HCT116 (cell line): ENCODE data around the gene ZNF579. TPM values are rescaled to one million over a fixed set of nuclear protein-coding genes. Genes with fewer than 3 reads are reported as not detected.

Experiments
- ATAC-seq: fragments of 200-7000 bp; cut with Tn5 transposase; 2 replicates; pipeline ENCODE4 v1.9.1; 2020; ENCODE audit warnings: mild to moderate bottlenecking, moderate library complexity
- BruUV-seq: library from RNA; stranded (reverse); fragments of 400-500 nt; replicated peaks from 2 replicates; lab custom pipeline; 2021; lab: Mats Ljungman, UMichigan
- CTCF ChIA-PET: fragments of 300-600 bp; sonication (Branson Sonifier 250); formaldehyde crosslinking; loops from one replicate; lab custom pipeline; 2021; ENCODE audit warnings: antibody characterized with exemption; lab: Charles Lee
- POLR2A ChIA-PET: fragments of 300-600, 350-600 bp; sonication (Branson Sonifier 250); formaldehyde crosslinking; loops from one replicate; lab custom pipeline; 2021; ENCODE audit warnings: antibody characterized with exemption; lab: Charles Lee
- RAD21 ChIA-PET, 2 experiments: fragments of 300-600 bp; sonication (Branson Sonifier 250); formaldehyde crosslinking; loops; one replicate each; lab custom pipeline; 2023; ENCODE audit warnings: low total read pairs in 2 of 2; ENCODE audit not compliant: uncharacterized antibody in 2 of 2, unreplicated experiment in 2 of 2, low non-redundant PET in 1 of 2; lab: Charles Lee
- DNase-seq: peaks from one replicate; pipeline ENCODE4 v3.0.0-alpha.2; 2010; ENCODE audit warnings: low read depth, low spot score
- H2AFZ ChIP-seq: fragments of 200-600 bp; shearing (Covaris generic), sonication (generic); 2 replicates; pipeline ENCODE4 v1.6.1; 2017; ENCODE audit warnings: low read depth, mixed run types, mixed read lengths, antibody characterized with exemption, low read length; ENCODE audit not compliant: poor library complexity, severe bottlenecking
- H3K27ac ChIP-seq: 2 replicates; pipeline ENCODE4 v1.5.1; 2012; ENCODE audit warnings: low read depth, low read length
- H3K27me3 ChIP-seq: fragments of 200-600 bp; sonication (generic); 2 replicates; pipeline ENCODE4 v1.6.1; 2016; ENCODE audit warnings: mixed run types, low read length, mixed read lengths; ENCODE audit not compliant: insufficient read depth
- H3K36me3 ChIP-seq, 2 experiments: fragments of 200-500 bp in 1 of 2; fragments of 200-600 bp in 1 of 2; sonication (Bioruptor generic) in 1 of 2; sonication (generic) in 1 of 2; 2 replicates each; pipeline versions ENCODE4 v1.5.1 to v1.6.1; 2014 to 2016; ENCODE audit warnings: low read length in 2 of 2, inconsistent platforms in 1 of 2, mixed read lengths in 1 of 2, mixed run types in 1 of 2; ENCODE audit not compliant: insufficient read depth in 2 of 2, control insufficient read depth in 1 of 2
- H3K4me1 ChIP-seq, 2 experiments: fragments of 200-600 bp in 1 of 2; sonication (generic) in 1 of 2; 2 replicates each; pipeline versions ENCODE4 v1.5.1 to v1.6.1; 2012 to 2017; ENCODE audit warnings: low read length in 2 of 2, inconsistent platforms in 1 of 2, mild to moderate bottlenecking in 1 of 2, mixed read lengths in 1 of 2, mixed run types in 1 of 2, moderate library complexity in 1 of 2; ENCODE audit not compliant: insufficient read depth in 2 of 2, control insufficient read depth in 1 of 2
- H3K4me2 ChIP-seq: fragments of 200-600 bp; sonication (generic); 2 replicates; pipeline ENCODE4 v1.6.1; 2017; ENCODE audit warnings: mixed run types, low read length, mixed read lengths
- H3K4me3 ChIP-seq, 2 experiments: fragments of 200-600 bp in 1 of 2; sonication (generic) in 1 of 2; replicated peaks in 1 of 2; 2 replicates each; pipeline ENCODE4 v1.5.1; 2011 to 2016; ENCODE audit warnings: low read length in 2 of 2, control low read depth in 1 of 2, low read depth in 1 of 2, mild to moderate bottlenecking in 1 of 2, mixed read lengths in 1 of 2, mixed run types in 1 of 2
- H3K79me2 ChIP-seq: fragments of 200-600 bp; sonication (generic); 2 replicates; pipeline ENCODE4 v1.6.1; 2017; ENCODE audit warnings: mild to moderate bottlenecking, mixed run types, low read length, moderate library complexity, mixed read lengths; ENCODE audit not compliant: insufficient read depth
- H3K9ac ChIP-seq: fragments of 200-600 bp; sonication (generic); 2 replicates; pipeline ENCODE4 v1.6.1; 2016; ENCODE audit warnings: low read length, mixed read lengths
- H3K9me2 ChIP-seq: fragments of 200-600 bp; sonication (generic), shearing (Covaris generic); 2 replicates; pipeline ENCODE4 v1.6.1; 2017; ENCODE audit warnings: mixed run types, mild to moderate bottlenecking, moderate library complexity; ENCODE audit not compliant: insufficient read depth
- H3K9me3 ChIP-seq, 2 experiments: fragments of 200-500 bp in 1 of 2; fragments of 200-600 bp in 1 of 2; sonication (Bioruptor generic) in 1 of 2; sonication (generic) in 1 of 2; 2 replicates each; pipeline ENCODE4 v1.6.1; 2014 to 2017; ENCODE audit warnings: low read length in 2 of 2, mixed read lengths in 2 of 2, inconsistent platforms in 1 of 2, low read depth in 1 of 2, mild to moderate bottlenecking in 1 of 2, mixed run types in 1 of 2, moderate library complexity in 1 of 2; ENCODE audit not compliant: control insufficient read depth in 1 of 2, insufficient read depth in 1 of 2
- H4K20me1 ChIP-seq: fragments of 200-600 bp; sonication (generic), shearing (Covaris generic); 2 replicates; pipeline ENCODE4 v1.6.1; 2017; ENCODE audit warnings: mixed run types, mild to moderate bottlenecking, moderate library complexity; ENCODE audit not compliant: insufficient read depth
- POLR2A ChIP-seq: IDR thresholded peaks from 2 replicates; pipeline ENCODE4 v1.7.0; 2011; ENCODE audit warnings: borderline replicate concordance; ENCODE audit not compliant: insufficient read depth, insufficient read length; ENCODE audit errors: extremely low read depth
- POLR2AphosphoS5 ChIP-seq: IDR thresholded peaks from 2 replicates; pipeline ENCODE4 v1.6.1; 2011; ENCODE audit warnings: mild to moderate bottlenecking, low read depth, low read length, moderate library complexity
- ZFX ChIP-seq: fragments of 450-650 bp; IDR thresholded peaks from 2 replicates; pipeline ENCODE4 v1.6.1; 2017
- intact Hi-C: fragments of 100-400 bp; cut with micrococcal nuclease; formaldehyde crosslinking; loops from 2 replicates; pipeline ENCODE4 v1.10.0; 2022
- total RNA-seq: library from RNA; stranded (reverse); gene quantifications from one replicate; pipeline ENCODE4 v1.2.1, GENCODE V29; 2021; ENCODE audit not compliant: unreplicated experiment
- TF ChIP-seq, protein P1 (sequence below): IDR thresholded peaks from 2 replicates; pipeline ENCODE4 v1.6.1; 2012; ENCODE audit warnings: low read depth
- TF ChIP-seq, protein P2 (sequence below): IDR thresholded peaks from 2 replicates; pipeline ENCODE4 v1.6.1; 2011; ENCODE audit warnings: mild to moderate bottlenecking, low read length, moderate library complexity; ENCODE audit not compliant: insufficient replicate concordance; ENCODE audit errors: extremely low read depth

Gene ZNF579
- total RNA-seq, 1 experiment from 2014 or later: 24.1 TPM

DNA sequence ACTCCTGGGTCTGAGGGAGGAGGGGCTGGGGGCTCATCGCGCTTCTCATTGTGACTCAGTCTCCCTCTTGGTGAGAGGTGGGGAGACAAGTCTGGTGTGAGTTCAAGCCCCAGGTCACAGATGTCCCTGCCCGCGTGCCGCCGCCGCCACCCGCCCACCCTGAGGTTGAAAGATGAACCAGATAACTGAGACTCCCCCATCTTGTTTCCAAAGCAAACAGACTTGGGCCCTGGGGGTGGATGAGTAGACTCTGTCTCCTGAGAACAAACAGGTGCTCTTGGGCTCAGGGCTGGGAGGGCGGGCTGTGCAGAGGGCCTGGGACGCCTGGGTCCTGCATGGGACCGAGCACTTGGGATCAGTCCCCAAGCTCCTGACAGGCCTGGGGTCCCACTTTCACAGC is 44.3 kb downstream of the ZNF579 start:
- TF ChIP-seq POLR2AphosphoS5 (no peak), POLR2A (no peak), ZFX (no peak)
- TF ChIP-seq, protein P1, sequence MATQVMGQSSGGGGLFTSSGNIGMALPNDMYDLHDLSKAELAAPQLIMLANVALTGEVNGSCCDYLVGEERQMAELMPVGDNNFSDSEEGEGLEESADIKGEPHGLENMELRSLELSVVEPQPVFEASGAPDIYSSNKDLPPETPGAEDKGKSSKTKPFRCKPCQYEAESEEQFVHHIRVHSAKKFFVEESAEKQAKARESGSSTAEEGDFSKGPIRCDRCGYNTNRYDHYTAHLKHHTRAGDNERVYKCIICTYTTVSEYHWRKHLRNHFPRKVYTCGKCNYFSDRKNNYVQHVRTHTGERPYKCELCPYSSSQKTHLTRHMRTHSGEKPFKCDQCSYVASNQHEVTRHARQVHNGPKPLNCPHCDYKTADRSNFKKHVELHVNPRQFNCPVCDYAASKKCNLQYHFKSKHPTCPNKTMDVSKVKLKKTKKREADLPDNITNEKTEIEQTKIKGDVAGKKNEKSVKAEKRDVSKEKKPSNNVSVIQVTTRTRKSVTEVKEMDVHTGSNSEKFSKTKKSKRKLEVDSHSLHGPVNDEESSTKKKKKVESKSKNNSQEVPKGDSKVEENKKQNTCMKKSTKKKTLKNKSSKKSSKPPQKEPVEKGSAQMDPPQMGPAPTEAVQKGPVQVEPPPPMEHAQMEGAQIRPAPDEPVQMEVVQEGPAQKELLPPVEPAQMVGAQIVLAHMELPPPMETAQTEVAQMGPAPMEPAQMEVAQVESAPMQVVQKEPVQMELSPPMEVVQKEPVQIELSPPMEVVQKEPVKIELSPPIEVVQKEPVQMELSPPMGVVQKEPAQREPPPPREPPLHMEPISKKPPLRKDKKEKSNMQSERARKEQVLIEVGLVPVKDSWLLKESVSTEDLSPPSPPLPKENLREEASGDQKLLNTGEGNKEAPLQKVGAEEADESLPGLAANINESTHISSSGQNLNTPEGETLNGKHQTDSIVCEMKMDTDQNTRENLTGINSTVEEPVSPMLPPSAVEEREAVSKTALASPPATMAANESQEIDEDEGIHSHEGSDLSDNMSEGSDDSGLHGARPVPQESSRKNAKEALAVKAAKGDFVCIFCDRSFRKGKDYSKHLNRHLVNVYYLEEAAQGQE: no peak
- TF ChIP-seq, protein P2, sequence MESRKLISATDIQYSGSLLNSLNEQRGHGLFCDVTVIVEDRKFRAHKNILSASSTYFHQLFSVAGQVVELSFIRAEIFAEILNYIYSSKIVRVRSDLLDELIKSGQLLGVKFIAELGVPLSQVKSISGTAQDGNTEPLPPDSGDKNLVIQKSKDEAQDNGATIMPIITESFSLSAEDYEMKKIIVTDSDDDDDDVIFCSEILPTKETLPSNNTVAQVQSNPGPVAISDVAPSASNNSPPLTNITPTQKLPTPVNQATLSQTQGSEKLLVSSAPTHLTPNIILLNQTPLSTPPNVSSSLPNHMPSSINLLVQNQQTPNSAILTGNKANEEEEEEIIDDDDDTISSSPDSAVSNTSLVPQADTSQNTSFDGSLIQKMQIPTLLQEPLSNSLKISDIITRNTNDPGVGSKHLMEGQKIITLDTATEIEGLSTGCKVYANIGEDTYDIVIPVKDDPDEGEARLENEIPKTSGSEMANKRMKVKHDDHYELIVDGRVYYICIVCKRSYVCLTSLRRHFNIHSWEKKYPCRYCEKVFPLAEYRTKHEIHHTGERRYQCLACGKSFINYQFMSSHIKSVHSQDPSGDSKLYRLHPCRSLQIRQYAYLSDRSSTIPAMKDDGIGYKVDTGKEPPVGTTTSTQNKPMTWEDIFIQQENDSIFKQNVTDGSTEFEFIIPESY: no peak
- Histone ChIP-seq H3K9me3 (no peaks in the 10 kb centered on the region), H3K4me2 (no peak overlapping the region), H3K9me2 (no peaks in the 10 kb centered on the region), H3K4me3 (no peak overlapping the region), H3K9ac (no peak overlapping the region), H4K20me1 (no peaks in the 10 kb centered on the region), H3K4me1 (no peaks in the 10 kb centered on the region; a peak in 1 of 4 replicates), H3K79me2 (no peaks in the 10 kb centered on the region), H3K36me3 (no peaks in the 10 kb centered on the region), H3K27ac (no peak overlapping the region), H2AFZ (no peak overlapping the region), H3K27me3 (no peaks in the 10 kb centered on the region)
- no peak for DNase-seq
- BruUV-seq: no TSS peak
- intact Hi-C loops: no loop called here
- CTCF ChIA-PET: no interaction called here
- RAD21 ChIA-PET: no interaction called here
- POLR2A ChIA-PET: interaction anchor here (1.1 kb wide), 1 partner anchor 63 kb away, joined by 3 read pairs; the partner anchor contains the start of gene FIZ1
- ATAC-seq: no peak
